ENCODE measurements around the gene ALLC.

- TF ChIP-seq EZH2 (IDR thresholded peaks at IDR 0.05): no peak
- TF ChIP-seq POLR2AphosphoS5 (IDR thresholded peaks at IDR 0.05; ENCODE audit: borderline replicate concordance, low read depth, low read length): no peak
These were observed 1.9 kb upstream of the ALLC start for GRCh38 chr2:3655871-3656761.

Measured in SK-N-MC (cell line).